ENCODE results near the gene UBA6. TPM values are rescaled to one million over a fixed set of nuclear protein-coding genes. Genes with fewer than 3 reads are reported as not detected.

UBA6 gene
- total RNA-seq (2012; rRNA removed) (268 and 454 TPM in 2 replicates), polyA plus RNA-seq (2012; rRNA removed) (26.8 and 29.2 TPM in 2 replicates), Bru-seq, nascent RNA (percentile 81 among the genes with signal in this experiment), BruChase-seq, experiment 1, labeled RNA remaining after a 6-hour chase (percentile 75 among the genes with signal in this experiment), BruChase-seq, experiment 2, labeled RNA remaining after a 2-hour chase (percentile 90 among the genes with signal in this experiment)
- polyA plus RNA-seq (2012; cell fraction: cytosol; rRNA removed) = 8.9 and 10.6 TPM in 2 replicates
- polyA plus RNA-seq (2012; cell fraction: nucleus; rRNA removed; ENCODE audit: low replicate concordance) = 9.2 and 38.5 TPM in 2 replicates
- long read RNA-seq, full-length matches to known transcripts = 38 of 50 reads
- long read RNA-seq, partial matches to known transcripts = 3 of 50 reads
- long read RNA-seq, other reads (novel, unspliced or antisense) = 9 of 50 reads

DNA sequence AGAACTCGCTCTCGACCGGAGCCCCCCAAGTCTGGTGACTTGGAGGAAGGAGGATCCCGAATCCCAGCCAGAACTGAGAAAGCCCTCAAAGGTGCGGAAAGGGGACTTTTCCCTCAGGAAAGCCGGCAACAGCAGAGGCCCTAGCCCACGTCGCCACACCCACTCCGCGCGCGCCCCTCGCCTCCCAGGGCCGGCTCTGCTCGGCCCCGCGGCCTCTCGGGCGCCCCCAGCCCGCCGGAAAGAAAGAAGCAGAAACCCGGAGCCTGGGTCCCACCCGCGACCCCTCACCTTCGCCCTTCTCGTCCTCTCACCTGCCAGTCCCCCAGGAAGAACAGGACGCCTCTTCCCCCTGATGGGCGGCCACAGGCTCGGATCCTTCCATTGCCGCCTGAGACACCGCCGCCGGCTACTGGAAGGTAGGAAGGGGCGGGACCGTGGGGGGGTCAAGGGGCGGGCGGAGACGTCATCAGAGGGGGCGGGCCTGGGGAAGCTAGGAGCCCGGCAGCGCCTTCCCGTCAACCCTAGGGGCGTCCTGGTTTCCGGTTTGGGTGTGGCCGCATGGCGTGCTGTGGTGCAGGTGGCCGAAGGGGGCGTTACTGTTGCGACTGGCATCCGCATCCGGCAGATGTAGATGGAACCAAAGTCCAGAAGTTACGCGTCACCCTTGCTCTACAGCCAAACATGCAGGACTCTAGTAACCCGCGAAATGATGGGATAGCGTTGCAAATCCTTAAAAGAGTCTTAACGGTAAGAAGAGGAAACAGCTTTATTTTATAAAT, at the start of gene UBA6:
Gene UBA6 (minus strand): TSS at position 418 of the 779 bp plus-strand sequence. CDS start 36 bp downstream, at position 382.
- Histone ChIP-seq H2AK5ac (ENCODE audit: low read depth, low read length) (no peak within 1 kb of the TSS), H2AK9ac (replicated peaks; ENCODE audit: low read depth, low read length, poor library complexity) (peak within 1 kb of the TSS; percentile 83), H3K4ac (ENCODE audit: low read depth, low read length) (peak within 1 kb of the TSS; percentile 82), H3K9me1 (ENCODE audit: insufficient read depth, low read length) (peaks cover 2% of the 10 kb centered on the region; the same call in 1 of the 2 replicates), H2AFZ (replicated peaks; ENCODE audit: low read length, poor library complexity) (peak within 1 kb of the TSS; percentile 96), H3K56ac (ENCODE audit: extremely low read depth, insufficient read depth, low read length) (peak within 1 kb of the TSS; percentile 90), H3K27ac (ENCODE audit: insufficient read depth, low read length) (peak within 1 kb of the TSS; percentile 80), H3K4me3 (ENCODE audit: insufficient read depth, low read depth, low read length) (peak within 1 kb of the TSS; percentile 86), H4K8ac (ENCODE audit: low read depth in 2 of 2, low read length in 2 of 2) (peak within 1 kb of the TSS; percentile 58 to 98), H3K27me3 (ENCODE audit: control insufficient read depth, insufficient read depth, low read length) (no peaks in the 10 kb centered on the region), H3K9ac (ENCODE audit: low read depth, low read length) (peak within 1 kb of the TSS; percentile 87), H4K20me1 (ENCODE audit: insufficient read depth, low read length) (no peaks in the 10 kb centered on the region), H3K14ac (replicated peaks; ENCODE audit: low read depth, low read length) (peak within 1 kb of the TSS; percentile 88), H4K5ac (ENCODE audit: low read depth, low read length) (peak within 1 kb of the TSS; percentile 67), H3K79me1 (ENCODE audit: low read depth in 1 of 2, low read length in 2 of 2) (peaks cover 5 to 35% of the 10 kb centered on the region in 2 experiments), H3K18ac (ENCODE audit: low read depth, low read length) (peak within 1 kb of the TSS; percentile 33), H2BK120ac (ENCODE audit: low read depth, low read length) (peak within 1 kb of the TSS; percentile 70; the same call in 1 of the 2 replicates), H2BK20ac (ENCODE audit: low read depth, low read length) (peak within 1 kb of the TSS; percentile 60; the same call in 1 of the 2 replicates), H3K23ac (ENCODE audit: low read depth, low read length) (peak within 1 kb of the TSS; percentile 72), H2BK5ac (ENCODE audit: low read depth, low read length, poor library complexity, severe bottlenecking) (peak within 1 kb of the TSS; percentile 78), H3K9me3 (ENCODE audit: control insufficient read depth, insufficient read depth, low read length) (no peaks in the 10 kb centered on the region), H3K36me3 (ENCODE audit: control insufficient read depth, insufficient read depth, low read length) (no peaks in the 10 kb centered on the region; the same call in 1 of the 2 replicates), H4K91ac (ENCODE audit: insufficient read depth, low read depth, low read length) (peak within 1 kb of the TSS; percentile 41), H3K4me2 (ENCODE audit: low read depth, low read length) (peak within 1 kb of the TSS; percentile 99), H2BK15ac (ENCODE audit: low read depth, low read length) (no peak within 1 kb of the TSS), H3K4me1 (ENCODE audit: control insufficient read depth, insufficient read depth, low read length) (peaks cover 6% of the 10 kb centered on the region; the same call in 1 of the 2 replicates)
- POLR2A ChIA-PET (ENCODE audit: unreplicated experiment) = interaction anchor here (0.7 kb wide), 1 partner anchor 122 kb away, joined by 3 read pairs; no protein-coding TSS in a partner anchor
- intact Hi-C loops (cut with micrococcal nuclease) (no loop called here), in situ Hi-C loops (cut with MboI; ENCODE audit: low sequenced_read_pairs) (no loop called here), dilution Hi-C loops (cut with HindIII; ENCODE audit: low sequenced_read_pairs, unreplicated experiment) (no loop called here)
- WGBS, 2 experiments (ENCODE audit: extremely low coverage in 2 of 2, insufficient read length in 1 of 2) = 3% methylated on average over 6 of the region's 57 CpGs; no CpG with 5 or more reads in 1 of the 2 experiments
- BruUV-seq (replicated peaks) = no TSS peak
- DNase-seq = peak; percentile 96
- CTCF ChIA-PET = interaction anchor here (0.5 to 1.1 kb wide), 3 partner anchors 10 to 66 kb away, joined by 3 to 4 read pairs (median 3); no protein-coding TSS in a partner anchor
- peak; percentile 98 for ATAC-seq (ENCODE audit: low read depth)
- TF ChIP-seq MAZ (IDR thresholded peaks at IDR 0.05; ENCODE audit: borderline replicate concordance, low read depth, low read length) = peak; percentile 58; the same call in 1 of the 2 replicates
- TF ChIP-seq RCOR1 (IDR thresholded peaks at IDR 0.05; ENCODE audit: insufficient replicate concordance, low read length) = peak; percentile 93
- TF ChIP-seq, protein P1, sequence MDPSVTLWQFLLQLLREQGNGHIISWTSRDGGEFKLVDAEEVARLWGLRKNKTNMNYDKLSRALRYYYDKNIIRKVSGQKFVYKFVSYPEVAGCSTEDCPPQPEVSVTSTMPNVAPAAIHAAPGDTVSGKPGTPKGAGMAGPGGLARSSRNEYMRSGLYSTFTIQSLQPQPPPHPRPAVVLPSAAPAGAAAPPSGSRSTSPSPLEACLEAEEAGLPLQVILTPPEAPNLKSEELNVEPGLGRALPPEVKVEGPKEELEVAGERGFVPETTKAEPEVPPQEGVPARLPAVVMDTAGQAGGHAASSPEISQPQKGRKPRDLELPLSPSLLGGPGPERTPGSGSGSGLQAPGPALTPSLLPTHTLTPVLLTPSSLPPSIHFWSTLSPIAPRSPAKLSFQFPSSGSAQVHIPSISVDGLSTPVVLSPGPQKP (IDR thresholded peaks at IDR 0.05; ENCODE audit: borderline replicate concordance, low read depth, low read length) = no peak
- peak; percentile 82 for TF ChIP-seq POLR2A (IDR thresholded peaks at IDR 0.05; ENCODE audit: low read depth, low read length)
- peak; percentile 94 for TF ChIP-seq MXI1 (IDR thresholded peaks at IDR 0.05; ENCODE audit: borderline replicate concordance, low read depth, low read length)
- no peak for TF ChIP-seq MAFK (IDR thresholded peaks at IDR 0.05; ENCODE audit: low read depth, low read length)
- TF ChIP-seq RAD21 (IDR thresholded peaks at IDR 0.05; ENCODE audit: low read length) = 0 out of 2 replicates have a peak, but pooled peaks have one; percentile 14
- no peak for TF ChIP-seq CHD1 (IDR thresholded peaks at IDR 0.05; ENCODE audit: low read depth, low read length)
- TF ChIP-seq SMC3 (IDR thresholded peaks at IDR 0.05; ENCODE audit: low read depth, low read length) = no peak
- TF ChIP-seq, protein P2, sequence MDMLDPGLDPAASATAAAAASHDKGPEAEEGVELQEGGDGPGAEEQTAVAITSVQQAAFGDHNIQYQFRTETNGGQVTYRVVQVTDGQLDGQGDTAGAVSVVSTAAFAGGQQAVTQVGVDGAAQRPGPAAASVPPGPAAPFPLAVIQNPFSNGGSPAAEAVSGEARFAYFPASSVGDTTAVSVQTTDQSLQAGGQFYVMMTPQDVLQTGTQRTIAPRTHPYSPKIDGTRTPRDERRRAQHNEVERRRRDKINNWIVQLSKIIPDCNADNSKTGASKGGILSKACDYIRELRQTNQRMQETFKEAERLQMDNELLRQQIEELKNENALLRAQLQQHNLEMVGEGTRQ (IDR thresholded peaks at IDR 0.05; ENCODE audit: low read depth, low read length) = peak; percentile 10; the same call in 1 of the 2 replicates
- TF ChIP-seq CEBPB (IDR thresholded peaks at IDR 0.05; ENCODE audit: low read depth, low read length) = no peak
- no peak for TF ChIP-seq NFE2L2 (IDR thresholded peaks at IDR 0.05; ENCODE audit: low read depth, low read length)
- peak; percentile 44; the same call in 1 of the 2 replicates for TF ChIP-seq BHLHE40 (IDR thresholded peaks at IDR 0.05; ENCODE audit: low read depth, low read length)
